Colonic mucosa (tissue), 4 donors: ENCODE results near the gene ARVCF. TPM values are rescaled to one million over a fixed set of nuclear protein-coding genes. Genes with fewer than 3 reads are reported as not detected.

ENCODE experiments used
- DNase-seq: peaks from one replicate; pipeline ENCODE4 v3.0.0-alpha.2; 2020
- H3K27ac ChIP-seq: fragments of 200-600 bp; one replicate; pipeline ENCODE4 v1.8.0; 2021
- H3K27me3 ChIP-seq: fragments of 200-600 bp; one replicate; pipeline ENCODE4 v1.8.0; 2021
- H3K36me3 ChIP-seq: fragments of 200-600 bp; one replicate; pipeline ENCODE4 v1.8.0; 2021
- H3K4me1 ChIP-seq: fragments of 200-600 bp; one replicate; pipeline ENCODE4 v1.8.0; 2021; ENCODE audit warnings: mild to moderate bottlenecking
- H3K4me3 ChIP-seq: fragments of 200-600 bp; one replicate; pipeline ENCODE4 v1.8.0; 2021
- H3K9ac ChIP-seq, 2 donors: one replicate each; pipeline ENCODE4 v1.7.0; 2013; ENCODE audit warnings: control low read depth in 2 of 2, low read depth in 2 of 2, low read length in 2 of 2
- H3K9me3 ChIP-seq: fragments of 200-600 bp; one replicate; pipeline ENCODE4 v1.8.0; 2021
- intact Hi-C: fragments of 100-400 bp; cut with DNase I; formaldehyde crosslinking; loops from one replicate; pipeline ENCODE4 v1.14.1; 2022
- total RNA-seq, 2 donors: library from RNA; stranded (reverse); fragmentation: NEBNext Ultra II Directional in 1 of 2; extraction: Animal tissue kit (Norgen Biotek cat#: 25700) in 1 of 2; gene quantifications; one replicate each; pipeline ENCODE4 v1.2.1, GENCODE V29; 2021
- TF ChIP-seq, protein P1 (sequence below): fragments of 200-600 bp; IDR thresholded peaks from one replicate; pipeline ENCODE4 v1.8.0; 2022; ENCODE audit warnings: antibody characterized with exemption, mild to moderate bottlenecking
- donor health status: healthy.
- donor health status: DM: no; HTN: no; CAD: no.
- donor health status: DM: no; HTN: no; CAD: no.

The ARVCF gene
- total RNA-seq, 2 donors from 2014 or later, result 11.7 to 18.5 TPM

DNA sequence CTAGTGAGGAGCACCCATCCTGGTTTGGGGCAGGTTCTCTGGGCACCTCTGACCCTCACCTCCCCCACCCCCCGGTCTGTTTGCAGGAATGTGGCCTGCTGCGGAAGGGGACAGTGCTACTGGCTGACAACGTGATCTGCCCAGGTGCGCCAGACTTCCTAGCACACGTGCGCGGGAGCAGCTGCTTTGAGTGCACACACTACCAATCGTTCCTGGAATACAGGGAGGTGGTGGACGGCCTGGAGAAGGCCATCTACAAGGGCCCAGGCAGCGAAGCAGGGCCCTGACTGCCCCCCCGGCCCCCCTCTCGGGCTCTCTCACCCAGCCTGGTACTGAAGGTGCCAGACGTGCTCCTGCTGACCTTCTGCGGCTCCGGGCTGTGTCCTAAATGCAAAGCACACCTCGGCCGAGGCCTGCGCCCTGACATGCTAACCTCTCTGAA is 48.2 kb downstream of the ARVCF start:
- Histone ChIP-seq H3K9ac (no peak overlapping the region), H3K9me3 (no peaks in the 10 kb centered on the region), H3K4me1 (no peaks in the 10 kb centered on the region), H3K27me3 (no peaks in the 10 kb centered on the region), H3K27ac (no peak overlapping the region), H3K36me3 (no peaks in the 10 kb centered on the region), H3K4me3 (no peak overlapping the region)
- DNase-seq, result no peak
- TF ChIP-seq, protein P1, sequence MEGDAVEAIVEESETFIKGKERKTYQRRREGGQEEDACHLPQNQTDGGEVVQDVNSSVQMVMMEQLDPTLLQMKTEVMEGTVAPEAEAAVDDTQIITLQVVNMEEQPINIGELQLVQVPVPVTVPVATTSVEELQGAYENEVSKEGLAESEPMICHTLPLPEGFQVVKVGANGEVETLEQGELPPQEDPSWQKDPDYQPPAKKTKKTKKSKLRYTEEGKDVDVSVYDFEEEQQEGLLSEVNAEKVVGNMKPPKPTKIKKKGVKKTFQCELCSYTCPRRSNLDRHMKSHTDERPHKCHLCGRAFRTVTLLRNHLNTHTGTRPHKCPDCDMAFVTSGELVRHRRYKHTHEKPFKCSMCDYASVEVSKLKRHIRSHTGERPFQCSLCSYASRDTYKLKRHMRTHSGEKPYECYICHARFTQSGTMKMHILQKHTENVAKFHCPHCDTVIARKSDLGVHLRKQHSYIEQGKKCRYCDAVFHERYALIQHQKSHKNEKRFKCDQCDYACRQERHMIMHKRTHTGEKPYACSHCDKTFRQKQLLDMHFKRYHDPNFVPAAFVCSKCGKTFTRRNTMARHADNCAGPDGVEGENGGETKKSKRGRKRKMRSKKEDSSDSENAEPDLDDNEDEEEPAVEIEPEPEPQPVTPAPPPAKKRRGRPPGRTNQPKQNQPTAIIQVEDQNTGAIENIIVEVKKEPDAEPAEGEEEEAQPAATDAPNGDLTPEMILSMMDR, result no peak
- intact Hi-C loops, result loop anchor here (10.0 kb wide), 1 partner anchor 146 kb away; the partner anchor contains the start of genes RANBP1 and TRMT2A

DNA sequence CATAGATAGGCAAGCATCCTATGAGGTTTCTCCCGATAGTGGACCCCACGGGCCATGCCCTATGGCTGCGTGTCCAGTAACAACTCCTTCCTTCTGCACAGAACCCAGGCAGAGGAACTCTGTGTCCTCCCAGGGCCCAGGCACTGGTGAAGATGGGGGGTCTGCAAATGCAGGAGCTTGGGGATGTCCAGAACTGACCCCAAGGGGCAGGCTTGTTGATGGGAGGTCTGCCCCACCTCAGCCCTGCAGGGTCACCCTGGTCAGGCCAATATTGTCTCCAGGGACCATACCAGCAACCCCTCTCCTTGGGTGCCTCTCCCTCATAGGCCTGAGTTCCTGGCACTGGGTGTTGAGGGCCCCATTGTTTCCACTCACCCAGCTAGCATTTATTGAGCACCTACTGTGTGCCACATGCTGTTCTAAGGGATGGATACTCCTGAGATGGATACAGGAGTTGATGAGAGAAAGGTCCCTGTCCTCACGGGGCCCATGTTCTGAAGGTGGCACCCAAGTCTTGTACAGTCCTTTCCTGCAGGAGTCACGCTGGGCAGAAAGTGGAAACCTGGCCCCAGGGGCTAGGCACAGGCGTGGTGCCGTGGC is 48.7 kb downstream of the ARVCF start:
- no peak for DNase-seq
- TF ChIP-seq, protein P1, result no peak
- H3K27me3 ChIP-seq, result no peaks in the 10 kb centered on the region
- intact Hi-C loops, result loop anchor here (10.0 kb wide), 1 partner anchor 147 kb away; the partner anchor contains the start of genes RANBP1 and TRMT2A
- H3K36me3 ChIP-seq, result no peaks in the 10 kb centered on the region
- no peak overlapping the region for H3K27ac ChIP-seq
- H3K4me3 ChIP-seq, result no peak overlapping the region
- peaks cover under 1% of the 10 kb centered on the region for H3K4me1 ChIP-seq
- H3K9me3 ChIP-seq, result no peaks in the 10 kb centered on the region
- H3K9ac ChIP-seq, result no peak overlapping the region

DNA sequence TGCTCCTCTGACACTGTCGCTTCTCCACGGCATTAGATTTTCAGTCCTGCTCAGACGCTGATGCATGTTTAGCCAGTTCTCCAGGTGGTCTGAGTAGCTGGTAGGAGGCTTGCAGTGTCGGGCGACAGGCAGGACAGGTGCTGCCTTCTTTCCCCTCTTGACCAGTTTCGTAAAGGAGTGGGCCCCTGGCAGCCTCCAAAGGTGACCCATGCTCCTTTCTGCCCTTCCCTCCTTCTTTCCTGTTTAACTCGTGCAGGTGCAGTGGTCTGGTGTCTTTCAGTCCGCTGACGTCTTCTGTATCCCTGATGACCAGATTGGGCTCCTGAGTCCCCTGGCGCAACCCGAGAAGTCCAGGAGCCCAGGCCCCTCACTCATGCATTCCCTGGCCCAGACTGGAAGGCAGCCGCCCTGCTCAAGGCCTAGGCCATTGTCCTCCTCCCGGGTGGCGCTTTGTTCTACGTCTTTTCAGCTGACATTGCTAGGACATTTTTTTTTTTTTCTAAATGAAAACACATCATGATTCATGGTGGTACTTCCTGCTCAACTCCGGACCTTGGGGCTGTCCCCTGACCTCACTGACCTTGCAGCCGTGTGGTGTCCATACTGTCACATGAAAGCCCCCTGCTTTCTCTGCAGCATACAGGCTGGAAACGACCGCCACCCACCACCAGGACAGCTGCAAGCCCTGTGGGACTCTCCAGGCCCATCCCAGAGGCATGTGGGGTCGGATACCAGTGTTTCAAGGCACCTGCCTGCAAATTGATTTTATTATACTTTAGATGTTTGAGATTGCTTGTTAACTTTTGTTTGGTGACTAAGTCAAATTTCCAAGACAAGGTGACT is 49.5 kb downstream of the ARVCF start:
- TF ChIP-seq, protein P1, result no peak
- intact Hi-C loops, result loop anchor here (10.0 kb wide), 1 partner anchor 148 kb away; the partner anchor contains the start of genes RANBP1 and TRMT2A
- Histone ChIP-seq H3K27me3 (no peaks in the 10 kb centered on the region), H3K9ac (no peak overlapping the region), H3K4me1 (peaks cover 8% of the 10 kb centered on the region), H3K4me3 (no peak overlapping the region), H3K9me3 (no peaks in the 10 kb centered on the region), H3K36me3 (no peaks in the 10 kb centered on the region), H3K27ac (no peak overlapping the region)
- DNase-seq, result no peak

DNA sequence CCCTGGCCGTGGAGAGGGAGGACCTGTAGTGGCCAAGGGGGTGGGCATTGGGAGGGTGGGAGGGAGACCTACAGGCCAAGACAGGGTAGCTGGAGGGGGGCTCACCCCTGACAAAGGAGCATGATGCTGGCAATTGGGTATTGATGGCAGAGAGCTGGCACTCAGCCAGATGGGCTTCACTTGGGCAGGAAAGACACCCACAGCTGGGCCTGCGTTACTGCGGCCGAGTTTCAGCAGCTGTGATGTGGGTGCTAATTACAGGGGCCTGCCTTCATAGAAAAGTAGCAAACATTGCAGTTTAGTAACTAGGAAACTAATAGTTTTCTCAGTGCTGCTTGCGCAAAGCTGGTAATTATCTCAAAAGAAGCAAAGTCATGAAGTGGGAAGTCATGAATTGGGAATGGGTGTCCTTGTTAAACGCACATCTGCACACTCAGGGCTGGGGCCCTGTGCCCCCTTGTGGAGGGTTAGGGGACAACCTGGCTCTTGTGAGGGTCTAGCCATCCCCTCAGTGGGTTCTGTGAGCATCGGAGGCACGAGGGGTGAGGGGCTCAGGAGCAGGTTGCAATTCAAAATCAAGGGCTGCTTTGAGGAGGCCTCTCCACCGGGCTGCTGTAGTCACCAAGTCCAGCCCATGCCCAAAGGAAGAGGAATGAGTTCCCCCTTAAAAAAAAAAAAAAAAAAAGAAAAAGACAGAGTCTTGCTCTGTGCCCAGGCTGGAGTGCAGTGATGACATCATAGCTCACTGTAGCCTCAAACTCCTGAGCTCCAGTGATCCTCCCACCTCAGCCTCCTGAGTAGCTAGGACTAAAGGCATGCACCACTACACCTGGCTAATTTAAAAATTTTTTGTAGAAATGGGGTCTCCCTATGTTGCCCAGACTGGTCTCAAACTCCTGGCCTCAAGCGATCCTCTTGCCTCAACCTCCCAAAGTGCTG is 50.6 kb downstream of the ARVCF start:
- no peak overlapping the region for H3K4me3 ChIP-seq
- H3K36me3 ChIP-seq, result no peaks in the 10 kb centered on the region
- no peak overlapping the region for H3K9ac ChIP-seq
- peaks cover 10% of the 10 kb centered on the region for H3K4me1 ChIP-seq
- DNase-seq, result no peak
- H3K27ac ChIP-seq, result no peak overlapping the region
- H3K9me3 ChIP-seq, result no peaks in the 10 kb centered on the region
- no peaks in the 10 kb centered on the region for H3K27me3 ChIP-seq
- intact Hi-C loops, result loop anchor here (10.0 kb wide), 1 partner anchor 149 kb away; the partner anchor contains the start of genes RANBP1 and TRMT2A
- TF ChIP-seq, protein P1, result no peak
